Hepatocyte (in vitro differentiated cells): ENCODE measurements around the gene IDH3A. TPM values are rescaled to one million over a fixed set of nuclear protein-coding genes. Genes with fewer than 3 reads are reported as not detected.

Experiments used
- DNase-seq: peaks from one replicate; pipeline ENCODE4 v3.0.0-alpha.2; 2016; ENCODE audit warnings: low spot score
- H2AFZ ChIP-seq: fragments of 200-600 bp; sonication (generic); 2 replicates; pipeline ENCODE4 v1.6.0; 2016; ENCODE audit warnings: antibody characterized with exemption, mild to moderate bottlenecking
- H3K27ac ChIP-seq: fragments of 200-600 bp; sonication (generic); 2 replicates; pipeline ENCODE4 v1.5.1; 2016; ENCODE audit warnings: mild to moderate bottlenecking
- H3K27me3 ChIP-seq: fragments of 200-600 bp; sonication (generic); 2 replicates; pipeline ENCODE4 v1.6.1; 2016
- H3K36me3 ChIP-seq: fragments of 200-600 bp; sonication (generic); replicated peaks from 2 replicates; pipeline ENCODE4 v1.5.1; 2016; ENCODE audit warnings: low read depth; ENCODE audit not compliant: insufficient read depth
- H3K4me1 ChIP-seq: fragments of 200-600 bp; sonication (generic); 2 replicates; pipeline ENCODE4 v1.5.1; 2016; ENCODE audit warnings: mild to moderate bottlenecking, moderate library complexity; ENCODE audit not compliant: insufficient read depth
- H3K4me2 ChIP-seq: fragments of 200-600 bp; sonication (generic); 2 replicates; pipeline ENCODE4 v1.6.0; 2016
- H3K4me3 ChIP-seq: fragments of 200-600 bp; sonication (generic); 2 replicates; pipeline ENCODE4 v1.5.1; 2016; ENCODE audit warnings: mild to moderate bottlenecking
- H3K79me2 ChIP-seq: fragments of 200-600 bp; sonication (generic); 2 replicates; pipeline ENCODE4 v1.6.0; 2017; ENCODE audit warnings: mild to moderate bottlenecking
- H3K9me2 ChIP-seq: fragments of 200-600 bp; sonication (generic); replicated peaks from 2 replicates; pipeline ENCODE4 v1.6.0; 2017; ENCODE audit warnings: mild to moderate bottlenecking; ENCODE audit not compliant: insufficient read depth
- H3K9me3 ChIP-seq: fragments of 200-600 bp; sonication (generic); 2 replicates; pipeline ENCODE4 v1.5.1; 2016; ENCODE audit warnings: low read depth, mild to moderate bottlenecking
- H4K20me1 ChIP-seq: fragments of 200-600 bp; sonication (generic); 2 replicates; pipeline ENCODE4 v1.6.0; 2016; ENCODE audit warnings: mild to moderate bottlenecking; ENCODE audit not compliant: insufficient read depth, poor library complexity, severe bottlenecking
- EZH2 ChIP-seq: fragments of 200-600 bp; sonication (generic); IDR thresholded peaks from 2 replicates; pipeline ENCODE4 v1.6.1; 2016; ENCODE audit warnings: antibody characterized with exemption, mild to moderate bottlenecking, borderline replicate concordance
- EZH2phosphoT487 ChIP-seq: fragments of 200-600 bp; sonication (generic); IDR thresholded peaks from one replicate; pipeline ENCODE4 v1.6.1; 2018; ENCODE audit warnings: antibody characterized with exemption, mild to moderate bottlenecking, low read depth, moderate library complexity; ENCODE audit not compliant: unreplicated experiment, severe bottlenecking
- whole genome bisulfite sequencing: methylation state at CpG from one replicate; pipeline ENCODE4 v1.1.6; 2016; ENCODE audit warnings: low lambda C conversion rate; ENCODE audit errors: missing lambda C conversion rate; 5-methylcytosine and 5-hydroxymethylcytosine counted together
- polyA plus RNA-seq: library from polyadenylated mRNA; unstranded; fragments of >200 nt; fragmentation: Nextera tagmentation; extraction: Ambion mirVana; gene quantifications from 2 replicates; pipeline ENCODE4 v1.2.1, GENCODE V29; 2016
- total RNA-seq: library from RNA; depleted of rRNA; stranded (reverse); fragments of >200 nt; gene quantifications from 2 replicates; pipeline ENCODE4 v1.2.3, GENCODE V29; 2014
- TF ChIP-seq, protein P1 (sequence below): fragments of 200-600 bp; sonication (generic); IDR thresholded peaks from 2 replicates; pipeline ENCODE4 v1.5.1; 2016; ENCODE audit warnings: antibody characterized with exemption, mild to moderate bottlenecking; ENCODE audit not compliant: poor library complexity

Gene IDH3A
- total and polyA plus RNA-seq, 2 experiments from 2014 or later: 62.3 to 102 TPM

DNA sequence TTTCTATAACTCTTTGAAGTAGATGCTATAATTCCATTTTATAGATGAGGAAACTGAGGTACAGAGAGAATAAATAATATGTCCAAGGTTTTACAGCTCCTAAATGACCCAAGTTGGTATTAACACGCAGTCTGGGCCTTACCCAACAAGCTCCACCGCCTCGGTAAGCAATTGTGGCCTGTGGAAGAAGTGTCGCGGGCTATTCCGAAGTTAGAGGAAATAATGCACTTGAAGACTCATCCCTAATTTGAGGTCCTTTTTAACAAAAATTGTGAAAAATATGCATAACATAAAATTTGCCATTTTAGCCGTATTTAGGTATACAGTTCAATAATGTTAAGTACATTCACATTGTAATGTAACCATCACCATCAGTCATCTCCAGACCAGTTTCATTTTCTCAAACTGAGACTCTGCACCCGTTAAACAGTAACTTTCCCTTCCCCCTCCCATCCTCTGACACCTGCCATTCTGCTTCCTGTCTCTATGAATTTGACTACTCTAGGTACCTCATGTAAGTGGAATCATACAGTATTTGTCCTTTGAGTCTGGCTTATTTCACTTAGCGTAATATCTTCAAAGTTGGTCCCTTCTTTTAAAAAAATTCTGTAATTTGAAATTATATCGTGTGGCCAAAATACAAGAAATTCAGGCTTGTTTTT lies 18.2 kb downstream of the IDH3A start:
- H3K27me3 ChIP-seq: no peaks in the 10 kb centered on the region
- 96% methylated on average over 10 of the region's 10 CpGs for WGBS
- H3K27ac ChIP-seq: no peak overlapping the region
- H3K9me2 ChIP-seq: no peaks in the 10 kb centered on the region
- H4K20me1 ChIP-seq: no peaks in the 10 kb centered on the region
- H2AFZ ChIP-seq: no peak overlapping the region
- peaks cover 5% of the 10 kb centered on the region for H3K36me3 ChIP-seq
- no peaks in the 10 kb centered on the region for H3K79me2 ChIP-seq
- H3K4me1 ChIP-seq: no peaks in the 10 kb centered on the region
- no peak overlapping the region for H3K4me2 ChIP-seq
- no peaks in the 10 kb centered on the region for H3K9me3 ChIP-seq
- TF ChIP-seq EZH2phosphoT487: no peak
- TF ChIP-seq, protein P1, sequence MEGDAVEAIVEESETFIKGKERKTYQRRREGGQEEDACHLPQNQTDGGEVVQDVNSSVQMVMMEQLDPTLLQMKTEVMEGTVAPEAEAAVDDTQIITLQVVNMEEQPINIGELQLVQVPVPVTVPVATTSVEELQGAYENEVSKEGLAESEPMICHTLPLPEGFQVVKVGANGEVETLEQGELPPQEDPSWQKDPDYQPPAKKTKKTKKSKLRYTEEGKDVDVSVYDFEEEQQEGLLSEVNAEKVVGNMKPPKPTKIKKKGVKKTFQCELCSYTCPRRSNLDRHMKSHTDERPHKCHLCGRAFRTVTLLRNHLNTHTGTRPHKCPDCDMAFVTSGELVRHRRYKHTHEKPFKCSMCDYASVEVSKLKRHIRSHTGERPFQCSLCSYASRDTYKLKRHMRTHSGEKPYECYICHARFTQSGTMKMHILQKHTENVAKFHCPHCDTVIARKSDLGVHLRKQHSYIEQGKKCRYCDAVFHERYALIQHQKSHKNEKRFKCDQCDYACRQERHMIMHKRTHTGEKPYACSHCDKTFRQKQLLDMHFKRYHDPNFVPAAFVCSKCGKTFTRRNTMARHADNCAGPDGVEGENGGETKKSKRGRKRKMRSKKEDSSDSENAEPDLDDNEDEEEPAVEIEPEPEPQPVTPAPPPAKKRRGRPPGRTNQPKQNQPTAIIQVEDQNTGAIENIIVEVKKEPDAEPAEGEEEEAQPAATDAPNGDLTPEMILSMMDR: no peak
- TF ChIP-seq EZH2: no peak
- no peak for DNase-seq
- H3K4me3 ChIP-seq: no peak overlapping the region

DNA sequence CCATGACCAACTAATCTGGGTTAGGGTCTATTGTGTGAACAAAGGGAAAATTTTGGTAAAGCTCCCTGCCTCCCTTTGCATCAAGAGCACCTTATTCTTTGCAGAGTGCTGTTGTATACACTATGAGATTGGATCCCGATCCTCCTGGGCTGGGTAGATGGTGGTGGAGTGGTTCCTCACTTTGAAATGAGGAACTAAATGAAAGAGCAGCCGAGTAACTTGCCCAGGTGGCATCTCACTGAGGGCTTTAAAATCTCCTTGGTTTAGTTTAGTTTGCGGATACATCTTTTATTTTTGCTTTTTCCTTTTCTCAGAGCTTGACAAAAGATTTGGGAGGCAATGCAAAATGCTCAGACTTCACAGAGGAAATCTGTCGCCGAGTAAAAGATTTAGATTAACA lies 19.4 kb downstream of the IDH3A start:
- 91% methylated on average over 5 of the region's 5 CpGs for WGBS
- no peak for TF ChIP-seq EZH2
- TF ChIP-seq, protein P1: no peak
- no peak for TF ChIP-seq EZH2phosphoT487
- Histone ChIP-seq H3K4me2 (no peak overlapping the region), H3K27me3 (no peaks in the 10 kb centered on the region), H3K36me3 (peaks cover 5% of the 10 kb centered on the region), H3K9me2 (no peaks in the 10 kb centered on the region), H3K9me3 (no peaks in the 10 kb centered on the region), H3K79me2 (no peaks in the 10 kb centered on the region), H3K27ac (no peak overlapping the region), H2AFZ (no peak overlapping the region), H3K4me3 (no peak overlapping the region), H3K4me1 (no peaks in the 10 kb centered on the region), H4K20me1 (no peaks in the 10 kb centered on the region)
- DNase-seq: no peak

DNA sequence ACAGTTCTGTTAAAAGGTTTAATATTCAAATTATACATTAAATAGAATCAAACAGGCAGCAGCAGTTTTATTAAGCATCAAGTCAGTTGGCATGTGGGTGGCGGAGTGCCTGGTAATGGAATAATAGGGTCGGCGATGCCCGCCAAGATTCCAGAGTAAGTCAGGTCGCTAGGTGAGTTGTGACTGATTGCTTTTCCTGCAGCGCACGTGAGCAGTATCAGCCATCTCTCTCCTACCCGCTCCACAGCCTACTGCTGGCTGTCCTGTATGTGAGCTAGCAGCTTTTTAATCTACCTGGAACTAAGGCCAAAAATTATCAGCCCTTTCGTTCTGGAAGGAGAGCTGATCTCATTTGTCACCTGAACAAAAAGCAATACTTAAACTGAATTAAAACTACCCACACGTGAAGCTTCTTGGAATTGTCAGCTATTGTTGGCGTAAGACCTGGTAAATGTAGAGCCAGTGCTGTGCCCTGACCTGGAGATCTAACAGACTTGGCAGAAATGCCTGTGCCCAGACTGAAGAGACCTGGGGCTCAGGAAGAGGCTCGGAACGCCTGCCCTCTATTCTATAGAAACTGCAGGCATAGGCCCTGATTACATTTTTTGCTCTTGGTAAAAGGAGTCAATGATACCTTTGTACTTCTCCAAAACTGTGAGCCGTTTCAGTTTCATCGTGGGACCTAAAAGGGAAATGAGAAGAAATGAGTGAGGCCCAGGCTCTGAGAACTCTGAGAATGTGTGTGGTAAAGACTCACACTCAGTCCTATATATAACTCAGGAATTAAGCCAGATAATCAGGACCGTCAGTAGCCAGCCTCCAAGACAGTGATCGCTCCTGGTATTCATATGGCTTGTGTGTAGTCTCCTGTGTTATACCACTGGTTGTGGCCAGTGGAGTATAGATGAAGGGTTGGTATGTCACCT lies 21.9 kb downstream of the IDH3A start:
- no peaks in the 10 kb centered on the region for H3K9me3 ChIP-seq
- H3K9me2 ChIP-seq: no peaks in the 10 kb centered on the region
- H3K27me3 ChIP-seq: no peaks in the 10 kb centered on the region
- no peak for TF ChIP-seq EZH2phosphoT487
- TF ChIP-seq EZH2: no peak
- TF ChIP-seq, protein P1: no peak
- H3K4me1 ChIP-seq: no peaks in the 10 kb centered on the region
- 97% methylated on average over 17 of the region's 17 CpGs for WGBS
- DNase-seq: no peak
- H3K79me2 ChIP-seq: no peaks in the 10 kb centered on the region
- H2AFZ ChIP-seq: no peak overlapping the region
- H4K20me1 ChIP-seq: no peaks in the 10 kb centered on the region
- no peak overlapping the region for H3K27ac ChIP-seq
- H3K4me2 ChIP-seq: no peak overlapping the region
- H3K4me3 ChIP-seq: no peak overlapping the region
- H3K36me3 ChIP-seq: no peaks in the 10 kb centered on the region
